ENCODE data around the gene SLC44A3. TPM values are rescaled to one million over a fixed set of nuclear protein-coding genes. Genes with fewer than 3 reads are reported as not detected.

Gene SLC44A3
- total RNA-seq, 6 experiments from 2014 or later = 1.9 to 8.7 (median 7.4) TPM

DNA sequence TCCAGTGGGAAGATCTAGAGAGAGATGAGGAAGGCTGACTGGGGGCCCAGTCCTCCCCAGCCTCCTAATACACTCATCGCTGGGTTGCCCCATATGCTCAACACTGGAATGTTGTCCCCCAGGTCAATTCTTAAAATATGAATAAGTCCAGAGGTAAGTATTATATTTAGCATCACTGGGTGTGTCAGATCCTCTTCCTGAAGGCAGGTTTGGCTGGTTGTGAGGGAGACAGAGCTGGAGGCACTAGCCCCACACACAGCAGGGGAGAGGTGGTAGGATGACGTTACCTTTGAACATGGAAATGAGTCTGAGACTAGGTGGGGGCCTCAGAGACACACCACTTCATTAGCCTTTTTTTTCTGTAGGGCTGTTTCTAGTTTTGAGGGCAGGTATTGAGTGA, 42.6 kb downstream of the SLC44A3 start:
- no peak for DNase-seq
- intact Hi-C loops (cut with DNase I) = loop anchor here in 1 of 2 donors (10.0 kb wide), 1 partner anchor 172 kb away; no protein-coding TSS in a partner anchor
- no peaks in the 10 kb centered on the region for H3K36me3 ChIP-seq
- peak overlapping the region; percentile 20 to 68 (median 26) for H3K27ac ChIP-seq
- ATAC-seq = no peak
- H3K27me3 ChIP-seq = no peaks in the 10 kb centered on the region
- no peak overlapping the region for H3K4me3 ChIP-seq
- no peak for TF ChIP-seq POLR2A (IDR thresholded peaks at IDR 0.05)
- TF ChIP-seq, protein P1, sequence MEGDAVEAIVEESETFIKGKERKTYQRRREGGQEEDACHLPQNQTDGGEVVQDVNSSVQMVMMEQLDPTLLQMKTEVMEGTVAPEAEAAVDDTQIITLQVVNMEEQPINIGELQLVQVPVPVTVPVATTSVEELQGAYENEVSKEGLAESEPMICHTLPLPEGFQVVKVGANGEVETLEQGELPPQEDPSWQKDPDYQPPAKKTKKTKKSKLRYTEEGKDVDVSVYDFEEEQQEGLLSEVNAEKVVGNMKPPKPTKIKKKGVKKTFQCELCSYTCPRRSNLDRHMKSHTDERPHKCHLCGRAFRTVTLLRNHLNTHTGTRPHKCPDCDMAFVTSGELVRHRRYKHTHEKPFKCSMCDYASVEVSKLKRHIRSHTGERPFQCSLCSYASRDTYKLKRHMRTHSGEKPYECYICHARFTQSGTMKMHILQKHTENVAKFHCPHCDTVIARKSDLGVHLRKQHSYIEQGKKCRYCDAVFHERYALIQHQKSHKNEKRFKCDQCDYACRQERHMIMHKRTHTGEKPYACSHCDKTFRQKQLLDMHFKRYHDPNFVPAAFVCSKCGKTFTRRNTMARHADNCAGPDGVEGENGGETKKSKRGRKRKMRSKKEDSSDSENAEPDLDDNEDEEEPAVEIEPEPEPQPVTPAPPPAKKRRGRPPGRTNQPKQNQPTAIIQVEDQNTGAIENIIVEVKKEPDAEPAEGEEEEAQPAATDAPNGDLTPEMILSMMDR (IDR thresholded peaks at IDR 0.05) = no peak
- H3K9me3 ChIP-seq = no peaks in the 10 kb centered on the region
- WGBS (ENCODE audit: insufficient coverage, low coverage, low lambda C conversion rate, missing lambda C conversion rate) = 100% methylated on average over 1 of the region's 2 CpGs
- H3K4me1 ChIP-seq = no peaks in the 10 kb centered on the region

DNA sequence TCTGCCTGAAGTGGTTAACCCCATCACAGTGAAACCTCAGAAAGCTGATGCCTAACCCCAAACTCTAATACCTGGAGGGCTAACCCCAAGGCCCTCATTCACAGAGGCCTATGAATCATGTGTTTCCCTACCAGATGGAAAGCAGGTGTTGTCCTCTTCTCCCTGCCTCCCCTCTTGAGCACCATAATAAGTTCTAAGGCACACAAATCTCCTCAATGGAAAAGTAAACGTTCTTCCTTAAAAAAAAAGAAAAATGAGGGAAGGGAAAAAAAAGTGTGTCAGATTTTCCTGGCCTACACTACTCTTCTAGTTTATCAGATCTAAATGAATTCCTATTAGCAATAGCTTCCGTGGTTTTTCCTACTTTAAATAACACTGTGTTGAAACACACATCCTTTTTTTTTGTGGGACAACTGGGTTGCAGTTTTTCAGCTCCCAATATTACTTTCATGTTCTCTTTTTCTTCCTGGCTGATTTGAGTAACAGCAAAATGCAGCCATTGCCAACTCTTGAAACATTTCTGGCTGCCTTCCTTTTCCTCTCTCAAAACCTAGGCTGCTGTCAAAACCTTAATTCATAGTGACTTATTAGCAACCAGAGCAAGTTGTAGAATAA, 43.2 kb downstream of the SLC44A3 start:
- Histone ChIP-seq H3K36me3 (no peaks in the 10 kb centered on the region), H3K9me3 (no peaks in the 10 kb centered on the region), H3K4me3 (no peak overlapping the region), H3K4me1 (no peaks in the 10 kb centered on the region), H3K27ac (peak overlapping the region; percentile 26 to 68 (median 47)), H3K27me3 (no peaks in the 10 kb centered on the region)
- 26% methylated on average over 2 of the region's 2 CpGs for WGBS (ENCODE audit: insufficient coverage, low coverage, low lambda C conversion rate, missing lambda C conversion rate)
- intact Hi-C loops (cut with DNase I) = loop anchor here in 1 of 2 donors (10.0 kb wide), 1 partner anchor 171 kb away; no protein-coding TSS in a partner anchor
- no peak for TF ChIP-seq POLR2A (IDR thresholded peaks at IDR 0.05)
- TF ChIP-seq, protein P1 (IDR thresholded peaks at IDR 0.05) = no peak
- DNase-seq = no peak
- peak in 1 of 4 donors; percentile 46 for ATAC-seq

DNA sequence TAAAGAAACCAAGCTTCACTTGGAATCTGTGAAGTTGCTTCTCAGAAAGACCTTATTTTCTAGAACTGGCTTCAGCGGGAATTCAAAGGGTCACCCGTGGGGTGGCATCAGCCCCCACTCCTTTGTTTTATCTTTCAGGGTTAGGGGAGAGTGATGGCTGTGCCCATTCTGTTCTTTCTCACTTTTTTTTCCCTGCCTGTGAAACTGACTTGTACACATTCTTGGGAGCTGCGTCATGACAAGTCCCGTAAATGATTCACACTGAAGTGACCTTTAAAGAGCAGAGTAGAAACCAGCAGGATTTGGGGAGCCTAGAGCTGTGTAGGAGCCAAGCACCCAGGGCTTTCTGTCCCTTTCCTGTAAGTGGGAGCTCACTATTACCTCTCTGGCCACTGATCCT, 43.8 kb downstream of the SLC44A3 start:
- no peaks in the 10 kb centered on the region for H3K27me3 ChIP-seq
- no peaks in the 10 kb centered on the region for H3K4me1 ChIP-seq
- H3K36me3 ChIP-seq = no peaks in the 10 kb centered on the region
- peak overlapping the region in 2 of 3 donors; percentile 47 to 58 for H3K27ac ChIP-seq
- 53% methylated on average over 3 of the region's 4 CpGs for WGBS (ENCODE audit: insufficient coverage, low coverage, low lambda C conversion rate, missing lambda C conversion rate)
- no peak for TF ChIP-seq POLR2A (IDR thresholded peaks at IDR 0.05)
- DNase-seq = no peak
- ATAC-seq = peak in 3 of 4 donors; percentile 53 to 77 (median 64)
- H3K9me3 ChIP-seq = no peaks in the 10 kb centered on the region
- intact Hi-C loops (cut with DNase I) = loop anchor here in 1 of 2 donors (10.0 kb wide), 1 partner anchor 171 kb away; no protein-coding TSS in a partner anchor
- no peak overlapping the region for H3K4me3 ChIP-seq

DNA sequence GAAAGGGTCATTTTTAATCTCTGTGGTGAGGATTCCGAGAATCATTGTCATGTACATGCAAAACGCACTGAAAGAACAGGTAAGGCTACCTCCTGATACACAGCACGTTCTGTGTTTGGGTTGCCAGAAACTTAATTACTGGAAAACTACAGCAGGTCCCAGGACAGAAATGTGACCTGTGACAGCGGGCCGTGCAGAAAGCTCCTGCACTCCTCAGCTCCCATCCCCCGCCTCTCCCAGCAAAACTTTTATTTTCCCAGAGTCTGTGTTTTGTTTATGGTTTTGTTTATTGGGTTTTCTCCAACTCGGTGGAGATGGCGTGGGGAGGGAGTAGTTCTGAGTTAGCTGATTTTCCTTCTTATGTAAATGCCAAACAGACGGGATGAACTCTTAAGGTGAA, 44.7 kb downstream of the SLC44A3 start:
- 80% methylated on average over 9 of the region's 9 CpGs for WGBS (ENCODE audit: insufficient coverage, low coverage, low lambda C conversion rate, missing lambda C conversion rate)
- ATAC-seq (peak in 2 of 4 donors; percentile 18 to 29), DNase-seq (no peak)
- H3K36me3 ChIP-seq = no peaks in the 10 kb centered on the region
- intact Hi-C loops (cut with DNase I) = loop anchor here in 1 of 2 donors (10.0 kb wide), 1 partner anchor 170 kb away; no protein-coding TSS in a partner anchor
- no peak overlapping the region for H3K4me3 ChIP-seq
- H3K4me1 ChIP-seq = no peaks in the 10 kb centered on the region
- H3K27ac ChIP-seq = peak overlapping the region in 2 of 3 donors; percentile 1 to 47
- no peaks in the 10 kb centered on the region for H3K27me3 ChIP-seq
- no peaks in the 10 kb centered on the region for H3K9me3 ChIP-seq
- no peak for TF ChIP-seq POLR2A (IDR thresholded peaks at IDR 0.05)
- TF ChIP-seq, protein P1 (IDR thresholded peaks at IDR 0.05) = no peak

DNA sequence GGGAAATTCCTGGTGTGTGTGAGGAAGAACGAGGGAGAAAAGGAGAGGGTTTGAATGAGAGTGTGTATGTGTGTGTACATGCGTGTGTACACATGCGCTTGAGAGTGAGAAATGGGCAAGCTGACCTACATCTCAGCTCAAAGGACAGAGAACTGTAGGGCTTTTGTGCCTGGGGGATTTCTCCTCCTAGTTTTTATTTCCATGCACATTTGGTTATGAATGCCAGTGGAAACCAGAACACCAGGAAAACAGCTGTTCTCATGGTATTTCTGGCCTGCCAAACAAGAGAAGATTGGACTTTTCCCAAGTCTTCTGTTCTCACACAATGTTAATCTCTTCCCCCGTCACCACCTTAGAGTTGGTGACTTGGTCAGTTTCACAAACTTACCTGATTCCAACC, 45.2 kb downstream of the SLC44A3 start:
- WGBS (ENCODE audit: insufficient coverage, low coverage, low lambda C conversion rate, missing lambda C conversion rate) = 91% methylated on average over 4 of the region's 4 CpGs
- intact Hi-C loops (cut with DNase I) = loop anchor here in 1 of 2 donors (10.0 kb wide), 1 partner anchor 169 kb away; no protein-coding TSS in a partner anchor
- no peaks in the 10 kb centered on the region for H3K36me3 ChIP-seq
- TF ChIP-seq POLR2A (IDR thresholded peaks at IDR 0.05) = no peak
- TF ChIP-seq, protein P1 (IDR thresholded peaks at IDR 0.05) = no peak
- no peak for ATAC-seq
- DNase-seq = no peak
- no peak overlapping the region for H3K4me3 ChIP-seq
- peak overlapping the region in 1 of 3 donors; percentile 47 for H3K27ac ChIP-seq
- no peaks in the 10 kb centered on the region for H3K27me3 ChIP-seq
- no peaks in the 10 kb centered on the region for H3K9me3 ChIP-seq
- no peaks in the 10 kb centered on the region for H3K4me1 ChIP-seq
